CD4-positive, alpha-beta memory T cell (primary cell): ENCODE data around the gene FAM227B. TPM values are rescaled to one million over a fixed set of nuclear protein-coding genes. Genes with fewer than 3 reads are reported as not detected.
"Not testable (repeated sequence)": the region's sequence is repeated elsewhere in the genome, so short reads cannot be mapped to it uniquely, and the experiment has no call there.

Experiments used
- CTCF ChIA-PET: fragments of 350-600 bp; sonication (Branson Sonifier 250); formaldehyde crosslinking; loops from one replicate; lab custom pipeline; 2021; ENCODE audit warnings: inconsistent platforms; ENCODE audit not compliant: partially characterized antibody; lab: Charles Lee
- POLR2A ChIA-PET: fragments of 350-600 bp; sonication (Branson Sonifier 250); formaldehyde crosslinking; loops from one replicate; lab custom pipeline; 2021; ENCODE audit not compliant: partially characterized antibody; lab: Charles Lee
- DNase-seq, 5 donors: peaks; one replicate each; pipeline versions ENCODE4 v3.0.0 to v3.0.0-alpha.2; 2020 to 2022; ENCODE audit warnings: mixed read lengths in 1 of 5
- H3K27ac ChIP-seq: one replicate; pipeline ENCODE4 v1.7.0; 2013; ENCODE audit warnings: low read depth, low read length
- H3K27me3 ChIP-seq: 2 replicates; pipeline ENCODE4 v1.7.0; 2013; ENCODE audit warnings: mild to moderate bottlenecking, low read length, moderate library complexity; ENCODE audit not compliant: insufficient read depth
- H3K36me3 ChIP-seq: 2 replicates; pipeline ENCODE4 v1.7.0; 2013; ENCODE audit warnings: mild to moderate bottlenecking, low read length, moderate library complexity; ENCODE audit not compliant: insufficient read depth
- H3K4me1 ChIP-seq: 2 replicates; pipeline ENCODE4 v1.7.0; 2013; ENCODE audit warnings: mild to moderate bottlenecking, low read length, moderate library complexity; ENCODE audit not compliant: insufficient read depth
- H3K4me3 ChIP-seq, 2 donors: one replicate each; pipeline ENCODE4 v1.7.0; 2013; ENCODE audit warnings: low read length in 2 of 2, mild to moderate bottlenecking in 1 of 2
- H3K9me3 ChIP-seq, 2 donors: one replicate each; pipeline ENCODE4 v1.7.0; 2013; ENCODE audit warnings: low read length in 2 of 2, control low read depth in 1 of 2; ENCODE audit not compliant: control insufficient read depth in 1 of 2
- H3K27ac Mint-ChIP-seq, 7 donors: one replicate each; pipeline ENCODE4 v1.8.0; 2020 to 2021; ENCODE audit warnings: mixed read lengths in 7 of 7, mild to moderate bottlenecking in 6 of 7, inconsistent platforms in 3 of 7, moderate library complexity in 3 of 7
- H3K27me3 Mint-ChIP-seq, 2 donors: one replicate each; pipeline ENCODE4 v1.8.0; 2020 to 2021; ENCODE audit warnings: mixed read lengths in 2 of 2
- H3K36me3 Mint-ChIP-seq, 2 donors: one replicate each; pipeline ENCODE4 v1.8.0; 2020 to 2021; ENCODE audit warnings: mixed read lengths in 2 of 2, inconsistent platforms in 1 of 2, mild to moderate bottlenecking in 1 of 2
- H3K4me1 Mint-ChIP-seq, 4 donors: one replicate each; pipeline ENCODE4 v1.8.0; 2020 to 2021; ENCODE audit warnings: mixed read lengths in 4 of 4, mild to moderate bottlenecking in 1 of 4
- H3K4me3 Mint-ChIP-seq, 8 donors: one replicate each; pipeline ENCODE4 v1.8.0; 2020 to 2021; ENCODE audit warnings: mixed read lengths in 8 of 8, mild to moderate bottlenecking in 7 of 8, moderate library complexity in 6 of 8, inconsistent platforms in 3 of 8
- H3K9me3 Mint-ChIP-seq, 8 donors: one replicate each; pipeline ENCODE4 v1.8.0; 2020 to 2021; ENCODE audit warnings: mixed read lengths in 8 of 8, mild to moderate bottlenecking in 5 of 8, inconsistent platforms in 3 of 8, moderate library complexity in 1 of 8
- intact Hi-C: fragments of 100-400 bp; cut with micrococcal nuclease; formaldehyde crosslinking; loops from one replicate; pipeline ENCODE4 v1.15.1; 2023
- polyA plus RNA-seq, 2 donors: library from polyadenylated mRNA; unstranded; fragments of 300-500 nt; fragmentation: Illumina TruSeq; gene quantifications; one replicate each; pipeline ENCODE4 v1.2.3, GENCODE V29; 2021
- total RNA-seq, 2 experiments: library from RNA; stranded (reverse); gene quantifications; one replicate each; pipeline ENCODE4 v1.2.3, GENCODE V29; 2021

FAM227B gene, protein sequence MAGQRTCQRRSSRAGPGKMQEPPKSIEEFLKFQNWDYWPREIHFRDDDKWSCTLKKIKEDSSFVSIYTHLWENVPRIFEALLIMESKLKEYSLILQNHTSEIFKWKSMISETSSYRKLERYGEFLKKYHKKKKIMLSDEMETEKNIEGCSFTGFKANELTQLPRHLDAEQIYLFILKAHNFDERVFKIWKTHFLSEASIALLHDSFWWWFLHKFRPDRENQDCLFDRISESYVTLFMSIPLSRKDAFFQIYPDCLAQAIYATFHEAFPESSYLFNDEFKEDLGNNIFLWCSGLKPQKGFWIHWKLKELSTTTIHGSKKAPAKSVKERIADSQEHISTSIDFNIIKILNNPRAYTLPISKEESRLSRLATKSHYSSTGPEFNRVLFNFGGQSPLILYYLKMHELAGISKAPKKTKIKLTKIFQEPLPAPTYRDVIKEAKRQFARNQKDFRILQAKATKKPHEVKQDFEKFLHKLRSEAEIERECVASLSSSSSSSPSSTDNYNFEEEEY
- total RNA-seq, result 10 to 100 TPM; 11.5 to 13.6 TPM
- polyA plus RNA-seq, result 10 to 100 TPM; 12.8 to 18.4 TPM

DNA sequence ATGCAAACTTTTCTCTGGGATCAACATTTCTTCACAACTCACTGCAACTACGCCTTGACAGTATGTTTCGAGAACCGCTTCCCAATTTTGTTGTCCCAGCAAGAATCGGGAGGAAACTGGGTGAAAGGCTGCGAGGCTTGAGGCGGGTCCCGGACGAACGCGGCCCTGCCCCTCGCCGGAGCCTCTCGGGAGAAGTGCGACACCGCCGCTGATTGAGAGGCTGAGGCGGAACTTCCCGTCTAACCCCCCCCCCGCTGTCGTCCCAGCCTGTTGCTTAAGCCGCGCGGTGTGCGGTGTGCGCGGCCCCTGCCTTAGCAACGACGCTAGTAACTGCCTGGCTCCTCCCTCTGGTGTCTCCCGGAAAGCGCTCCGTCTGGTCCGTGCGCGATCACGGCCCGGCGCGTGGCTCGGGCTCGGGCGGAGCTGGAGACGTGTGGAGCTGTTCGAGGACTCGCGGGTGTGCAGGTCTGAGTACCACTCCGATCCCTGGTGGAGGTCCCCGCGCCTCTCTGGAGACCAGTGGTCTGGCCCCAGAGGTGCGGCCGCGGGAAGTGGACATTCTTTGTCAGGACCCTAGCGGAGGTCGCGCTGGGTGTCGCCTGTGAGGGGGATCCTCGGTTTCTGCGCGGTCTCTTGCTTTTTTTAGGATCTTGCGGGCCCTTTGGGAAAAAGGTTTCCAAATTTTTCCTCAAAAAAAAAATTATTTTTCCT is at the start of gene FAM227B, which contains the start of gene DTWD1:
Gene FAM227B (minus strand): TSS at position 161 of the 711 bp plus-strand sequence. CDS start 5,647 bp downstream, outside the sequence.
Gene DTWD1 (plus strand): TSS at position 391 of the 711 bp plus-strand sequence. CDS start 4,120 bp downstream, outside the sequence.
- POLR2A ChIA-PET, result interaction anchor here (0.6 to 3.1 kb wide), 13 partner anchors 9 to 1288 kb away, joined by 3 to 25 read pairs (median 6); partner anchors contain the start of genes CEP152, COPS2, EID1 and FGF7
- Mint-ChIP-seq H3K27ac (peak within 1 kb of the TSS; percentile 98 to 99 (median 99)), H3K9me3 (peaks cover 0 to 10% (median 5%) of the 10 kb centered on the region in 8 donors), H3K36me3 (peaks cover 24 to 26% of the 10 kb centered on the region in 2 donors), H3K4me1 (peaks cover 25 to 51% (median 37%) of the 10 kb centered on the region in 4 donors), H3K27me3 (no peaks in the 10 kb centered on the region), H3K4me3 (peak within 1 kb of the TSS; percentile 95 to 99 (median 98))
- Histone ChIP-seq H3K27me3 (no peaks in the 10 kb centered on the region), H3K4me3 (peak within 1 kb of the TSS; percentile 80 to 92), H3K27ac (peak within 1 kb of the TSS; percentile 71), H3K9me3 (no peaks in the 10 kb centered on the region), H3K36me3 (no peaks in the 10 kb centered on the region), H3K4me1 (peaks cover 22% of the 10 kb centered on the region)
- DNase-seq, result peak; percentile 92 to 96 (median 93)
- CTCF ChIA-PET, result interaction anchor here (0.7 to 1.6 kb wide), 2 partner anchors 8 to 382 kb away, joined by 3 read pairs; no protein-coding TSS in a partner anchor
- intact Hi-C loops, result loop anchor here (1.0 to 10.0 kb wide), 8 partner anchors 466 to 1286 kb away; partner anchors contain the start of genes AP4E1, CEP152, COPS2 and SECISBP2L

DNA sequence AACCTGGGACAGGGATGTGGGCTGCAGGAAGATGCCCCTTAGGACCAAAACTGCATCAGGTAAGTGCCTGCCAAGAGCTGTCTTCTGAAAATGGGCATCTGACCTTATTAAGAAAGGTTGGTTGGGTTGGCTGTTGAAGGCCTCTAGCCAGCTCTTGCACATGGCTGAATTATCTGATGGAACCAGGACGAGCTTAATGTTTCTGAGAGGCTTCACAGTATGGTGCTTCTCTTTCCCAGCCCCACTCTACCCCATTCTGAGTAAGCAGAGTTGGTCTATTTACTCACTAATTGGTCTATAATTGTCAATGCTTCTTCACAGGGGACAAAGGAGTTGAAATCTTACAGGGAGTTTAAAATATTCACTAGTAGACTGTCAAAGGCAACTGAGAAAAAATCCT is 48.7 kb upstream of the FAM227B start:
- Mint-ChIP-seq H3K4me1 (no peaks in the 10 kb centered on the region), H3K9me3 (no peaks in the 10 kb centered on the region), H3K27ac (no peak overlapping the region), H3K4me3 (no peak overlapping the region), H3K27me3 (peaks cover 3 to 5% of the 10 kb centered on the region in 2 donors), H3K36me3 (no peaks in the 10 kb centered on the region)
- no peaks in the 10 kb centered on the region for H3K4me1 ChIP-seq
- H3K9me3 ChIP-seq, result no peaks in the 10 kb centered on the region
- ChIA-PET CTCF (no interaction called here), POLR2A (no interaction called here)
- peaks cover 3% of the 10 kb centered on the region for H3K27me3 ChIP-seq
- intact Hi-C loops, result no loop called here
- H3K27ac ChIP-seq, result no peak overlapping the region
- no peaks in the 10 kb centered on the region for H3K36me3 ChIP-seq
- no peak overlapping the region for H3K4me3 ChIP-seq
- no peak for DNase-seq

GRCh38 chr15:49666486-49666885 is 45.9 kb upstream of the FAM227B start:
- H3K27me3 ChIP-seq, H3K9me3 ChIP-seq, H3K4me1 ChIP-seq, H3K27ac ChIP-seq, H3K4me3 ChIP-seq, H3K4me1 Mint-ChIP-seq, DNase-seq, H3K36me3 Mint-ChIP-seq, intact Hi-C loops, POLR2A ChIA-PET, H3K27me3 Mint-ChIP-seq, H3K9me3 Mint-ChIP-seq, CTCF ChIA-PET, H3K4me3 Mint-ChIP-seq, H3K36me3 ChIP-seq: not testable (repeated sequence)
- H3K27ac Mint-ChIP-seq, result peak overlapping the region in 1 of 7 donors; percentile 25

DNA sequence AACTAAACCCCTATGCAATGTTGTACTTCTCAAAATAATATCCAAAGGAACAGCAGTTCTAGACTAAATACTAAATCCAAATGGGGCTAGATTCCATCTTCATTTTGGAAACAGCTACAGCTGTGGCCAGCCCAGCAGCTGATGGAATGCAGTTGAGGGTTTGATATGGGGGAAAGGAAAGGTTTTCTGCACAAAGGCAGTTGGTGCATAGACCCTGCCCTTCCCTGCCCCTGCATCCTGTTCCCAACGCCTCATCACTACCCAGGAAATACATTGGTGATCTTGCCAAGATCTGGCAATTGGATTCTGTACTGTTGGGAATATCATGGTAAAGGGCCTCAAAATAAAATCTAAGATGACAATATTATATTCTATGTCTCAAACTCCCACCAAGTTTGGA is 44.1 kb upstream of the FAM227B start:
- no peak overlapping the region for H3K4me3 ChIP-seq
- no peaks in the 10 kb centered on the region for H3K27me3 ChIP-seq
- Mint-ChIP-seq H3K36me3 (no peaks in the 10 kb centered on the region), H3K4me1 (no peaks in the 10 kb centered on the region), H3K27ac (no peak overlapping the region), H3K9me3 (no peaks in the 10 kb centered on the region), H3K4me3 (no peak overlapping the region), H3K27me3 (peaks cover 12 to 15% of the 10 kb centered on the region in 2 donors)
- DNase-seq, result no peak
- ChIA-PET CTCF (no interaction called here), POLR2A (no interaction called here)
- no peak overlapping the region for H3K27ac ChIP-seq
- intact Hi-C loops, result no loop called here
- H3K4me1 ChIP-seq, result no peaks in the 10 kb centered on the region
- no peaks in the 10 kb centered on the region for H3K9me3 ChIP-seq
- H3K36me3 ChIP-seq, result no peaks in the 10 kb centered on the region

DNA sequence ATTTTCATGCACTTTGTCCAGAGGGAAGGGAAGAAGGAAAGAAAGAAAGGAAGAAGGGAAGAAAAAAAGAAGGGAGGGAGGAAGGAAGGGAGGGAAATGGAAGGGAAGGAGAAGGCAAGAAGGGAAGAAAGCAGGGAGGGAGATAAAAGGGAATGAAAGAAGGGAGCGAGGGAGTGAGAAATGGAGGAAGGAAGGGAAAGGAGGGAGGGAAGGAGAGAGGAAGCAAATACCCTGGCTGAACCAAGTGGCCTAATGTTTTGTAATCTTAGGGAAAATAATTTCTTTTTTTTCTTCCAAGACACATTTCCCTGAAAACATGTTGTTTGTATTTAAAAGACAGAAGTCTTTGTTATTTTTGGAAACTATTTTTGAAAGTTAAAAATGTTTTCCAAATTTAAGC is 36.1 kb upstream of the FAM227B start:
- DNase-seq, result no peak
- POLR2A ChIA-PET, result no interaction called here
- Mint-ChIP-seq H3K9me3 (peaks cover 0 to 43% (median 33%) of the 10 kb centered on the region in 8 donors), H3K4me3 (no peak overlapping the region), H3K27ac (no peak overlapping the region), H3K4me1 (no peaks in the 10 kb centered on the region), H3K27me3 (peaks cover 4 to 18% of the 10 kb centered on the region in 2 donors), H3K36me3 (peaks cover 0 to 8% of the 10 kb centered on the region in 2 donors)
- H3K27ac ChIP-seq, result no peak overlapping the region
- H3K4me3 ChIP-seq, result no peak overlapping the region
- H3K36me3 ChIP-seq, result no peaks in the 10 kb centered on the region
- CTCF ChIA-PET, result no interaction called here
- intact Hi-C loops, result no loop called here
- H3K4me1 ChIP-seq, result no peaks in the 10 kb centered on the region
- no peaks in the 10 kb centered on the region for H3K27me3 ChIP-seq
- H3K9me3 ChIP-seq, result peaks cover 0 to 19% of the 10 kb centered on the region in 2 donors

DNA sequence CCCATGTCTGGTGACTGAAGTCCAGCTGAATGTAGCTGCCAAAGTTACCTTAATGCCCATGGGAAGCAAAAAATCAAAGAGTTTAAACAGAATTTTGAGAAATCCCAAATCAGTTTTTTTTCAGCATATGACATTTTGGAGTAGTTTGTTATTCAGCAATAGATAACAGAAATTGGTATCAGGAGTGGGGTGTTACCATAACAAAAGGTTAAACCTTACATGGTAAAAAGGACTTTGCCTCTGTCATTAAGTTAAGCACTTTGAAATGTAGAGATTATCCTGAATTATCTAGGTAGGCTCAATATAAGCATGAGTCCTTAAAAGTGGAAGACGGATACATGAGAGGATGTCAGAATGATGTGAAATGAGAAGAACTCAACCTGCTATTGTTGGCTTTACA is 32.3 kb upstream of the FAM227B start:
- Histone ChIP-seq H3K4me3 (no peak overlapping the region), H3K4me1 (no peaks in the 10 kb centered on the region), H3K27ac (no peak overlapping the region), H3K36me3 (no peaks in the 10 kb centered on the region), H3K9me3 (peaks cover 0 to 19% of the 10 kb centered on the region in 2 donors), H3K27me3 (no peaks in the 10 kb centered on the region)
- intact Hi-C loops, result no loop called here
- H3K9me3 Mint-ChIP-seq, result peaks cover 0 to 40% (median 30%) of the 10 kb centered on the region in 8 donors
- ChIA-PET CTCF (no interaction called here), POLR2A (no interaction called here)
- peaks cover 2 to 4% of the 10 kb centered on the region in 2 donors for H3K27me3 Mint-ChIP-seq
- H3K4me1 Mint-ChIP-seq, result no peaks in the 10 kb centered on the region
- no peak overlapping the region for H3K4me3 Mint-ChIP-seq
- DNase-seq, result no peak
- H3K36me3 Mint-ChIP-seq, result peaks cover 0 to 8% of the 10 kb centered on the region in 2 donors
- no peak overlapping the region for H3K27ac Mint-ChIP-seq

DNA sequence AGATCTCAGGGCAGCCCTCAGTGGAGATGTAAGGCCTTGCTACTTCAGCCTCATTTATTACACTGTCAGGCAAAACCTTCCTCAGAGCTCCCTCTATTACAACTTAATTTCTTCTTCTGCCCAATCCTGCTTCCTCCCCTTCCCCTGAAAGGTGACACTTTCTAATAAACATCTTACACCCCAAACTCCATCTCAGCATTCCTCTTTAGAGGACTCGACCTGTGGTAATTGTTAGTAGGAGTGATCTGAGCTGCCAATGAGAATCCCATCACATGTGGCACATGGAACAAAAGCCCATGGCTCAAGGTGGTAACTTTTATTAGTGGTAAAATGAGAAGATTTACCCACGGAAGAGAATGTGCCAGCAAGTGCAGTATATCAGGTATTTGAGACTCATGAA is 30.1 kb upstream of the FAM227B start:
- no peaks in the 10 kb centered on the region for H3K27me3 ChIP-seq
- H3K9me3 ChIP-seq, result peaks cover 0 to 19% of the 10 kb centered on the region in 2 donors
- H3K36me3 ChIP-seq, result no peaks in the 10 kb centered on the region
- Mint-ChIP-seq H3K9me3 (peaks cover 0 to 38% (median 30%) of the 10 kb centered on the region in 8 donors), H3K27ac (no peak overlapping the region), H3K27me3 (peaks cover 1 to 2% of the 10 kb centered on the region in 2 donors), H3K4me3 (no peak overlapping the region), H3K36me3 (peaks cover 0 to 8% of the 10 kb centered on the region in 2 donors), H3K4me1 (no peaks in the 10 kb centered on the region)
- ChIA-PET CTCF (no interaction called here), POLR2A (no interaction called here)
- DNase-seq, result no peak
- no peak overlapping the region for H3K4me3 ChIP-seq
- no peak overlapping the region for H3K27ac ChIP-seq
- H3K4me1 ChIP-seq, result no peaks in the 10 kb centered on the region
- intact Hi-C loops, result no loop called here
